Natural killer cell (primary cell): ENCODE data around the gene MPV17. TPM values are rescaled to one million over a fixed set of nuclear protein-coding genes. Genes with fewer than 3 reads are reported as not detected.

Experiments
- ATAC-seq, 3 donors: fragments of 150-1000 bp in 2 of 3; fragments of 200-7000 bp in 1 of 3; cut with Tn5 transposase; 1 replicate in 1 of 3; 2 replicates in 2 of 3; pipeline ENCODE4 v1.10.0; 2021; ENCODE audit warnings: mild to moderate bottlenecking in 2 of 3, moderate library complexity in 2 of 3
- DNase-seq, 2 donors: peaks; one replicate each; pipeline versions ENCODE4 v3.0.0 to v3.0.0-alpha.2; 2013 to 2021; ENCODE audit warnings: mixed read lengths in 1 of 2
- H3K27ac ChIP-seq: one replicate; pipeline ENCODE4 v1.5.1; 2013; ENCODE audit warnings: mild to moderate bottlenecking, low read length
- H3K27me3 ChIP-seq: one replicate; pipeline ENCODE4 v1.6.1; 2013; ENCODE audit warnings: low read length; ENCODE audit not compliant: control insufficient read depth, insufficient read depth
- H3K36me3 ChIP-seq: one replicate; pipeline ENCODE4 v1.6.1; 2013; ENCODE audit warnings: low read length; ENCODE audit not compliant: control insufficient read depth, insufficient read depth
- H3K4me1 ChIP-seq: one replicate; pipeline ENCODE4 v1.6.1; 2013; ENCODE audit warnings: low read length; ENCODE audit not compliant: control insufficient read depth, insufficient read depth
- H3K4me3 ChIP-seq: one replicate; pipeline ENCODE4 v1.5.1; 2013; ENCODE audit warnings: low read length
- H3K9me3 ChIP-seq: one replicate; pipeline ENCODE4 v1.6.1; 2013; ENCODE audit warnings: low read length; ENCODE audit not compliant: control insufficient read depth, insufficient read depth
- H3K27ac Mint-ChIP-seq, 2 donors: one replicate each; pipeline ENCODE4 v1.8.0; 2022; ENCODE audit warnings: mild to moderate bottlenecking in 2 of 2, mixed read lengths in 2 of 2, moderate library complexity in 1 of 2
- H3K27me3 Mint-ChIP-seq, 2 donors: one replicate each; pipeline ENCODE4 v1.8.0; 2022; ENCODE audit warnings: low read depth in 2 of 2, mixed read lengths in 2 of 2
- H3K36me3 Mint-ChIP-seq: one replicate; pipeline ENCODE4 v1.8.0; 2022; ENCODE audit warnings: mixed read lengths
- H3K4me1 Mint-ChIP-seq, 2 donors: one replicate each; pipeline ENCODE4 v1.8.0; 2022; ENCODE audit warnings: mixed read lengths in 2 of 2
- H3K4me3 Mint-ChIP-seq: one replicate; pipeline ENCODE4 v1.8.0; 2022; ENCODE audit warnings: mild to moderate bottlenecking, moderate library complexity, mixed read lengths
- H3K9me3 Mint-ChIP-seq, 2 donors: one replicate each; pipeline ENCODE4 v1.8.0; 2022; ENCODE audit warnings: mixed read lengths in 2 of 2
- WGBS: methylation state at CpG from one replicate; pipeline ENCODE4 v1.1.7; 2013; ENCODE audit warnings: missing lambda C conversion rate; ENCODE audit not compliant: insufficient coverage; 5-methylcytosine and 5-hydroxymethylcytosine counted together
- intact Hi-C: fragments of 100-400 bp; cut with micrococcal nuclease; formaldehyde crosslinking; loops from one replicate; pipeline ENCODE4 v1.14.2; 2022
- total RNA-seq, 4 donors: library from RNA; stranded (reverse); fragments of 120-200 nt in 1 of 4; gene quantifications; one replicate each; pipeline versions ENCODE4 v1.2.3 to v1.2.4, GENCODE V29; 2013 to 2022
- TF ChIP-seq, protein P1 (sequence below): fragments of 200-600 bp; IDR thresholded peaks from one replicate; pipeline ENCODE4 v1.8.0; 2022; ENCODE audit warnings: antibody characterized with exemption

Gene MPV17
- total RNA-seq, 3 donors from 2014 or later (not counting 1 experiment from before 2014, with no cell fraction given): 63.9 to 75.2 (median 64.8) TPM

DNA sequence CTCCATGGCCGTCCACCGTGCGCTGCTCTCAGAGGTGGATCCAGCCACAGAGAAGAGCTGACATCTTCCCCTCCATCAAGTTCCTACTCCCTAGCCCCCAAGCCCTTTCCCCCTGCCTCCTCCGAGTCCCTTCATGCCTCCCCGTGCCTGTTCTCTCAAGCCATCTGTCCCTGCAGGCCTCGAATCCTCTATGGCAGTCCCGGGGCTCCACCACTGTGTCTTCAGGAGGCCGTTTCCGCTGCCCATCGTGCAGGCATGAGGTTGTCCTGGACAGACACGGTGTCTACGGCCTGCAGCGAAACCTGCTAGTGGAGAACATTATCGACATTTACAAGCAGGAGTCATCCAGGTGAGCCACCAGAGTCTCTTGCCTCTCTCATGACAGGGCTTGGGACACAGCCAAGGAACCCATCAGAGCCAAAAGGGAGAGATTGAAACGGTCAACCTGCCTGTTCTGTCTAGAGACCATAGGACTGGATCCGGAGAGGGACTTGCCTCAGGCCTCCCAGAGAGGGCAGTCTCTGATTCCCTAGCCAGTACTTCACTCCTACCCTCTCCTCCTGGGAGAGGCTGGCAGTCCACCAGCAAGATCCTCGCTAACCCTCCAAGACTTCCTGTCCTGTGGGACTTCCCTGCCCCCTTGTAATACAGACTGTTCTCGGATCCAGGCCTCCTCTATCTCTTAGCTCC, 24.4 kb downstream of the MPV17 start:
- H3K27ac ChIP-seq: no peak overlapping the region
- Mint-ChIP-seq H3K9me3 (no peaks in the 10 kb centered on the region), H3K4me1 (no peaks in the 10 kb centered on the region), H3K4me3 (no peak overlapping the region), H3K27ac (no peak overlapping the region), H3K27me3 (peaks cover 0 to 2% of the 10 kb centered on the region in 2 donors), H3K36me3 (no peaks in the 10 kb centered on the region)
- WGBS: 90% methylated on average over 18 of the region's 18 CpGs
- TF ChIP-seq, protein P1, sequence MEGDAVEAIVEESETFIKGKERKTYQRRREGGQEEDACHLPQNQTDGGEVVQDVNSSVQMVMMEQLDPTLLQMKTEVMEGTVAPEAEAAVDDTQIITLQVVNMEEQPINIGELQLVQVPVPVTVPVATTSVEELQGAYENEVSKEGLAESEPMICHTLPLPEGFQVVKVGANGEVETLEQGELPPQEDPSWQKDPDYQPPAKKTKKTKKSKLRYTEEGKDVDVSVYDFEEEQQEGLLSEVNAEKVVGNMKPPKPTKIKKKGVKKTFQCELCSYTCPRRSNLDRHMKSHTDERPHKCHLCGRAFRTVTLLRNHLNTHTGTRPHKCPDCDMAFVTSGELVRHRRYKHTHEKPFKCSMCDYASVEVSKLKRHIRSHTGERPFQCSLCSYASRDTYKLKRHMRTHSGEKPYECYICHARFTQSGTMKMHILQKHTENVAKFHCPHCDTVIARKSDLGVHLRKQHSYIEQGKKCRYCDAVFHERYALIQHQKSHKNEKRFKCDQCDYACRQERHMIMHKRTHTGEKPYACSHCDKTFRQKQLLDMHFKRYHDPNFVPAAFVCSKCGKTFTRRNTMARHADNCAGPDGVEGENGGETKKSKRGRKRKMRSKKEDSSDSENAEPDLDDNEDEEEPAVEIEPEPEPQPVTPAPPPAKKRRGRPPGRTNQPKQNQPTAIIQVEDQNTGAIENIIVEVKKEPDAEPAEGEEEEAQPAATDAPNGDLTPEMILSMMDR: no peak
- DNase-seq (no peak), ATAC-seq (no peak)
- no peaks in the 10 kb centered on the region for H3K36me3 ChIP-seq
- no peaks in the 10 kb centered on the region for H3K27me3 ChIP-seq
- intact Hi-C loops: no loop called here
- H3K4me3 ChIP-seq: no peak overlapping the region
- peaks cover 3% of the 10 kb centered on the region for H3K4me1 ChIP-seq
- H3K9me3 ChIP-seq: no peaks in the 10 kb centered on the region

DNA sequence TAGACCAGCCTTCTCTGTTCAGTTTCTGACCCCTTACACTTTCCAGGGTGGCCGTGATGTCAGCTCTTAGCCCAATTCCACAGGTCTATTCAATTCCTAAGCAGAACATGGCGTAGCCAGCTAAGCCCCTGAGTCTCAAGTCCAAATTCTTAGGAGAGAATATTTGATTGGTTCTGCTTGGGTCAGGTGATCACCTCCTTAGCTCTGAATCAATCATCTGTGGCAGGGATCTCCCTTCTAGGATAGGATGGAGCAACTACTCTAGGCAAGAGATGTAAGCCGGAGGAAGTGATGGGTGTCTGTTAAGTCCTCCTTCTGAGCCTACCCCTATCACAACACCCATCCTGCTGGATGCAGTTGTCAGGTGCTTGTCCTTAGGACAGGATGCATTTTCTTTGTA, 25.7 kb downstream of the MPV17 start:
- DNase-seq (no peak), ATAC-seq (no peak)
- no peak overlapping the region for H3K27ac ChIP-seq
- no peaks in the 10 kb centered on the region for H3K36me3 ChIP-seq
- WGBS: 93% methylated on average over 2 of the region's 3 CpGs
- H3K4me1 ChIP-seq: no peaks in the 10 kb centered on the region
- H3K27me3 Mint-ChIP-seq: peaks cover 0 to 2% of the 10 kb centered on the region in 2 donors
- no peaks in the 10 kb centered on the region for H3K9me3 Mint-ChIP-seq
- TF ChIP-seq, protein P1: no peak
- intact Hi-C loops: no loop called here
- H3K9me3 ChIP-seq: no peaks in the 10 kb centered on the region
- H3K27ac Mint-ChIP-seq: no peak overlapping the region
- no peak overlapping the region for H3K4me3 Mint-ChIP-seq
- H3K36me3 Mint-ChIP-seq: no peaks in the 10 kb centered on the region
- H3K4me3 ChIP-seq: no peak overlapping the region
- H3K27me3 ChIP-seq: no peaks in the 10 kb centered on the region
- H3K4me1 Mint-ChIP-seq: no peaks in the 10 kb centered on the region

DNA sequence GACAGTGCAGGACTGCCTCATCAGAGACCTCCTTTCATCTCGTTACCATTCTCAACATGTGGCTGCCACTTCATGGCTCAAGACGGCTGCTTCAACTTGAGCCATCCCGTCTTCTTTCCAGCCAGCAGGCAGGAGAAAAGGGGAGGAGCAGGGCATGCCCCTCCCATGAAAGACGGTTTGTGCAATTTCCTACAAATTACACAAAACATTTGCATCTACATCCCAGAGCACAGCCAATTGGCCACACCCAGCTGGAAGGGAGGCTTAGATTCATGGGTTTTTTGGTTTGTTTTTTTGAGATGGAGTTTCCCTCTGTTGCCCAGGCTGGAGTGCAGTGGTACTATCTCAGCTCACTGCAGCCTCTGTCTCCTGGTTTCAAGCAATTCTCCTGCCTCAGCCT, 26.4 kb downstream of the MPV17 start:
- no peaks in the 10 kb centered on the region for H3K9me3 Mint-ChIP-seq
- ATAC-seq (no peak), DNase-seq (no peak)
- WGBS: 89% methylated on average over 3 of the region's 4 CpGs
- H3K4me1 Mint-ChIP-seq: no peaks in the 10 kb centered on the region
- no peak overlapping the region for H3K27ac Mint-ChIP-seq
- TF ChIP-seq, protein P1: no peak
- Histone ChIP-seq H3K27me3 (no peaks in the 10 kb centered on the region), H3K4me1 (no peaks in the 10 kb centered on the region), H3K36me3 (no peaks in the 10 kb centered on the region), H3K9me3 (no peaks in the 10 kb centered on the region), H3K4me3 (no peak overlapping the region), H3K27ac (no peak overlapping the region)
- no peaks in the 10 kb centered on the region for H3K36me3 Mint-ChIP-seq
- no peak overlapping the region for H3K4me3 Mint-ChIP-seq
- peaks cover 0 to 2% of the 10 kb centered on the region in 2 donors for H3K27me3 Mint-ChIP-seq
- intact Hi-C loops: no loop called here

DNA sequence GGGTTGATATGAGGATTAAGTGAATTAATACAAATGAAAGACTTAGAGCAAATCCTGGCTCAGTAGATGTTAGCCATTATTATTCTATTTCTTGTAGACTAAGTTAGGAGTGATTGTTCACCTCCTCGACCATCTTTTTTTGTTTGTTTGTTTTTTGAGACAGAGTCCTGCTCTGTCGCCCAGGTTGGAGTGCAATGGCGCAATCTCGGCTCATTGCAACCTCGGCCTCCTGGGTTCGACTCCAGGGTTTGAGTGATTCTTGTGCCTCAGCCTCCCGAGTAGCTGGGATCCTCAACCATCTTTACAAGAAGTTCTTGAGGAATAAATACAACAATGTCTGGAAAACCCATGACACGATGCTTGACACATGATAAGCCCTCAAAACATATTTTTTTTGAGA, 28.0 kb downstream of the MPV17 start:
- DNase-seq (no peak), ATAC-seq (no peak)

More for the DNA sequence above, 28.0 kb downstream of the MPV17 start:
- H3K9me3 ChIP-seq: no peaks in the 10 kb centered on the region
- H3K4me1 ChIP-seq: peaks cover 6% of the 10 kb centered on the region
- H3K4me1 Mint-ChIP-seq: no peaks in the 10 kb centered on the region
- WGBS: 94% methylated on average over 8 of the region's 8 CpGs
- no peak overlapping the region for H3K27ac ChIP-seq
- H3K36me3 ChIP-seq: no peaks in the 10 kb centered on the region
- H3K9me3 Mint-ChIP-seq: no peaks in the 10 kb centered on the region
- no peak overlapping the region for H3K27ac Mint-ChIP-seq
- intact Hi-C loops: no loop called here
- no peak overlapping the region for H3K4me3 ChIP-seq
- no peaks in the 10 kb centered on the region for H3K36me3 Mint-ChIP-seq
- no peak overlapping the region for H3K4me3 Mint-ChIP-seq
- H3K27me3 ChIP-seq: no peaks in the 10 kb centered on the region
- H3K27me3 Mint-ChIP-seq: peaks cover 0 to 2% of the 10 kb centered on the region in 2 donors
- TF ChIP-seq, protein P1: no peak
